Measurements from ENCODE around the gene ULK2.

ULK2 gene

GRCh38 chr17:19726631-19727376, 140.9 kb downstream of the ULK2 start:
- no peak for DNase-seq (ENCODE audit: low read depth, low spot score)

- no peak for DNase-seq (ENCODE audit: low read depth, low spot score)
These were observed 142.2 kb downstream of the ULK2 start for GRCh38 chr17:19725486-19725885.

- no peak for DNase-seq (ENCODE audit: low read depth, low spot score)
These were observed 143.0 kb downstream of the ULK2 start for GRCh38 chr17:19724501-19725420.

- DNase-seq (ENCODE audit: low read depth, low spot score): no peak
These were observed 143.8 kb downstream of the ULK2 start for GRCh38 chr17:19723964-19724363.

Data from iPS DF 19.7 (cell line).